ENCODE results near the gene LDB2. TPM values are rescaled to one million over a fixed set of nuclear protein-coding genes. Genes with fewer than 3 reads are reported as not detected.

LDB2 gene
- total RNA-seq, 2 experiments from 2014 or later, result not detected

GRCh38 chr4:16492872-16493271 is 405.6 kb downstream of the LDB2 start:
- DNase-seq, result no peak
- Mint-ChIP-seq H3K4me3 (no peak overlapping the region), H3K36me3 (no peaks in the 10 kb centered on the region), H3K4me1 (ENCODE audit: low read depth) (no peaks in the 10 kb centered on the region), H3K27ac (no peak overlapping the region), H3K27me3 (no peaks in the 10 kb centered on the region), H3K9me3 (peaks cover under 1% of the 10 kb centered on the region)
- POLR2A ChIA-PET, result no interaction called here
- CTCF ChIA-PET, result interaction anchor here (0.6 kb wide), 1 partner anchor 731 kb away, joined by 3 read pairs; no protein-coding TSS in a partner anchor
- intact Hi-C loops (cut with micrococcal nuclease), result no loop called here

DNA sequence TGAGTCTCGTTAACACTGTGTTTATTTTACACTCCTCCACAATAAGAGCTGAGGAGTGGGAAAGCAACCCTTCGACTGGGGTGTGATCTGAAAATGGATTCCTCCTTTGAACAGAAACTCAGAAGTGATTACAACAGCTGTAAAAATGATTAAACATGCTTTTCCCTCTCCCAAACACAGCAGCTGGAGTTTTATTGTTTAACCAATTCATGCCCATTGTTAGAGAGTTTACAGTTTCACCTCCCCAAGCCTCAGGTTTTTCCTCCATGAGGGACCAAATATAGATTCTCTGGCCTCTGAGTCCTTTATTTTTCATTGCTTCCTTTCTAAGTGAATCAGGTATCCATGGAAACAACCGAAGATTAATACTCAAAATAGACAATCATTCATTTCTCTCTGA is 409.2 kb downstream of the LDB2 start:
- no peak overlapping the region for H3K27ac Mint-ChIP-seq
- CTCF ChIA-PET, result no interaction called here
- intact Hi-C loops (cut with micrococcal nuclease), result no loop called here
- H3K27me3 Mint-ChIP-seq, result no peaks in the 10 kb centered on the region
- no peak overlapping the region for H3K4me3 Mint-ChIP-seq
- no peaks in the 10 kb centered on the region for H3K36me3 Mint-ChIP-seq
- no peak for DNase-seq
- no peaks in the 10 kb centered on the region for H3K4me1 Mint-ChIP-seq (ENCODE audit: low read depth)
- H3K9me3 Mint-ChIP-seq, result peaks cover 2% of the 10 kb centered on the region
- POLR2A ChIA-PET, result no interaction called here

GRCh38 chr4:16488084-16488483 is 410.4 kb downstream of the LDB2 start:
- POLR2A ChIA-PET, result no interaction called here
- Mint-ChIP-seq H3K27ac (no peak overlapping the region), H3K4me1 (ENCODE audit: low read depth) (no peaks in the 10 kb centered on the region), H3K36me3 (no peaks in the 10 kb centered on the region), H3K4me3 (no peak overlapping the region), H3K9me3 (peaks cover 2% of the 10 kb centered on the region), H3K27me3 (no peaks in the 10 kb centered on the region)
- intact Hi-C loops (cut with micrococcal nuclease), result no loop called here
- no peak for DNase-seq
- CTCF ChIA-PET, result no interaction called here

DNA sequence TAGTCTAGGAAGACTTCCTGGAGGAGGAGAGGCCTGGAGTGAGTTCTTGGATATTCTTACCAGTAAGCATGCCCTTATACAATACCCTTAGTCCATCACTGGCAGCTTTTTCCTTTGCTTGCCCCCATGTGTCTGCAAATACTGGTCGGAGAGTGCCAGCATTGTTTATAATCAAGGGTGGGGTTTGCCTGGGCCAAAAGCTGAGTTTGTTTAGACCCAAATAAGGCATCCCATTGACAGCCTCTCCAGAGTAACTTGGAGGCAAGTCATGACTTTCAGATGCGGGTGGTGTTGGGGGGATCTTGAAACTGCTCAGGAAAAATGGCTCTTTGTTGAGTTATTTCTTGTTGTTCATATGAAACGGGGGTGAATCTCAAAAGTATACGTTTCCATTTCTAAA is 413.7 kb downstream of the LDB2 start:
- Mint-ChIP-seq H3K36me3 (no peaks in the 10 kb centered on the region), H3K27me3 (no peaks in the 10 kb centered on the region), H3K27ac (no peak overlapping the region), H3K4me1 (ENCODE audit: low read depth) (no peaks in the 10 kb centered on the region), H3K4me3 (no peak overlapping the region), H3K9me3 (peaks cover 2% of the 10 kb centered on the region)
- intact Hi-C loops (cut with micrococcal nuclease), result no loop called here
- CTCF ChIA-PET, result no interaction called here
- no peak for DNase-seq
- POLR2A ChIA-PET, result no interaction called here

DNA sequence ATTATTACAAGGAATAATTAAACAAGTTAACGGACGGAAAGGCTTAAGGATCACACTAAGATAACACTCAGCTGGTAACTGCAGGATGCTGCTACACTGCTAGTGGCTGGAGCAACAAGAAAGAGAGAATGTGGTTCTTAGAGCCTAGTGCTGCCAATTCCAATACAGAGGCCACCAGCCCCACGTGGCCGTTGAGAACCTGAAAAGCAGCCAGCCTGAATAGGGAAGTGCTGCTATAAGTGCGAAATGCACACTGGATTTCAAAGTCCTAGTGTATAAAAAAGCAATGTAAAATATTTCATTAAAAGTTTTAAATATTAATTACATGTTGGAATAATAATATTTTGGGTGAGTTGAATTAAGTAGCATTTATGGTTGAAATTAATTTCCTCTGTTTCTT is 414.9 kb downstream of the LDB2 start:
- ChIA-PET POLR2A (no interaction called here), CTCF (no interaction called here)
- H3K27me3 Mint-ChIP-seq, result no peaks in the 10 kb centered on the region
- H3K9me3 Mint-ChIP-seq, result peaks cover 2% of the 10 kb centered on the region
- H3K36me3 Mint-ChIP-seq, result no peaks in the 10 kb centered on the region
- DNase-seq, result no peak
- intact Hi-C loops (cut with micrococcal nuclease), result no loop called here
- H3K27ac Mint-ChIP-seq, result no peak overlapping the region
- no peak overlapping the region for H3K4me3 Mint-ChIP-seq
- H3K4me1 Mint-ChIP-seq (ENCODE audit: low read depth), result no peaks in the 10 kb centered on the region

DNA sequence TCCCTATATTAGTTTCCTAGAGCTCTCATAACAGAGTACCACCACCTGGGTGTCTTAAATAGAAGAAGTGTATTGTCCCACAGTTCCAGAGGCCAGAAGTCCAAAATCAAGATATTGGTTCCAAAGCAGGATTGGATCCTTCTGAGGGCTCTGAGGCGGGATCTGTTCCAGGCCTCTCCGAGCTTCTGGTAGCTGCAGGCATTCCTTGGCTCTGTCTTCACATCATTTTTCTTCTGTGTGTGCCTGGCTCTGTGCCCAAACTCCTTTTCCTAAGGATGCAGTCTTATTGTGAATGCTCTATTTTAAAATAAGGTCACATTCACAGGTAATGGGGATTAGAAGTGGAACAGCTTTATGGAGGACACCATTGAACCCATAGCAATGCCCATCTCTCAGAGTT is 418.4 kb downstream of the LDB2 start:
- no peak for DNase-seq
- POLR2A ChIA-PET, result no interaction called here
- no peaks in the 10 kb centered on the region for H3K36me3 Mint-ChIP-seq
- intact Hi-C loops (cut with micrococcal nuclease), result no loop called here
- H3K27me3 Mint-ChIP-seq, result no peaks in the 10 kb centered on the region
- no peak overlapping the region for H3K4me3 Mint-ChIP-seq
- no peaks in the 10 kb centered on the region for H3K4me1 Mint-ChIP-seq (ENCODE audit: low read depth)
- peaks cover 3% of the 10 kb centered on the region for H3K9me3 Mint-ChIP-seq
- no peak overlapping the region for H3K27ac Mint-ChIP-seq
- CTCF ChIA-PET, result no interaction called here

DNA sequence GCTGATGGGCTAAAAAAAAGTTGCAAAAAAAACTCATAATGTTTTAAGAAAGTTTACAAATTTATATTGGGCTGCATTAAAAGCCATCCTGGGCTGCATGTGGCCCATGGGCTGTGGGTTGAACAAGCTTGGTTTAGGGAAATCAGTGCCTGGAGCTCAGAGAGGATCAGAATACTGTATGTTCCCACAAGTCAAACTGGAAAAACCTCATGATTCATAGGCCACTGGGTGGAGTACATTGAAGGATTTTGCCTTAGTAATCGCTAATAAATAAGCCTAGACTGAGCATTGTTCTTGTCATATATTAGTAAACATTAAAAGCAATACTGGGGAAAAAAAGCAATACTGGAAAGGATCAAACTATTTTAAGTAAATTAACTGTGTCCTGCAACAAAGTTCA is 425.9 kb downstream of the LDB2 start:
- Mint-ChIP-seq H3K27ac (no peak overlapping the region), H3K9me3 (peaks cover 35% of the 10 kb centered on the region), H3K36me3 (no peaks in the 10 kb centered on the region), H3K27me3 (peaks cover 4% of the 10 kb centered on the region), H3K4me1 (ENCODE audit: low read depth) (no peaks in the 10 kb centered on the region), H3K4me3 (no peak overlapping the region)
- ChIA-PET CTCF (interaction anchor here (0.9 kb wide), 1 partner anchor 182 kb away, joined by 3 read pairs; no protein-coding TSS in a partner anchor), POLR2A (no interaction called here)
- DNase-seq, result no peak
- intact Hi-C loops (cut with micrococcal nuclease), result no loop called here

DNA sequence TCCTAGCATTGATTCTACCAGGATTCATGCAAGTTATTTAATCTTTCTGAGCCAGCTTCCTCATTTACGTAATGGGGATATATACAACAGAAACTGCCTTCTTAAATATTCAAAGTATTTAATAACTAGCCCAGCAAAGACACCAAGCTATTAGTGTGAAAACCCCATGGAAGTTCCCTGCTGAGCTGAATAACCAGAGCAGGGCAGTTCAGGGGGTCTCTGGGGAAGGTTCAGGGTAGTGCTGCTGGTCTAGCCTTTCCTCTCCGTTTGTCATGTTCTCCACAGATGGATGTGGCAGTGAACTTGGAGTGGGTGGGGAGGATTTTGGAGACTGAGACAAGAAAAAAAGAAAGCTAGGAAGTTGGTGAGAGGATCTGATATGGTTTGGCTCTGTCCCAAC is 431.4 kb downstream of the LDB2 start:
- H3K4me3 Mint-ChIP-seq, result no peak overlapping the region
- ChIA-PET CTCF (no interaction called here), POLR2A (no interaction called here)
- no peak overlapping the region for H3K27ac Mint-ChIP-seq
- H3K36me3 Mint-ChIP-seq, result no peaks in the 10 kb centered on the region
- intact Hi-C loops (cut with micrococcal nuclease), result no loop called here
- peaks cover 13% of the 10 kb centered on the region for H3K9me3 Mint-ChIP-seq
- no peaks in the 10 kb centered on the region for H3K4me1 Mint-ChIP-seq (ENCODE audit: low read depth)
- H3K27me3 Mint-ChIP-seq, result peaks cover 5% of the 10 kb centered on the region
- no peak for DNase-seq

DNA sequence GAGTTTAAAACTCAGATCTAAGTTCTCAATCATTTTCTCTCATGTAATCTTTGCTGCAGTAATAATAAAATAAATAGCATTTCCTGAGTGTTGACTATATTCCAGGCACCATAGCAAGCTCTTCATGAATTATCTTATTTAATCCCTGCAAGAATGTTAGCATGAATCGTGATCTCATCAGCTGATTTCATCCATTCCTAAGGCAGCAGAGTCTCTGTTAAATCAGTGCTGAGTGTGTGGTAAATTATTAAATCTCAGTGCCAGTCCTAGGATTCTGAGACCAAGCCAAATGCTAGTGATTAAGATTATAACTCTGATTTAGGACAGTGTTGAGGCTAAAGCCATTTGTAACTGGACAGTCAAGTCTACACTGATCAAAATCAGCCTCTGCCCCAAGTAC is 431.9 kb downstream of the LDB2 start:
- POLR2A ChIA-PET, result no interaction called here
- H3K27ac Mint-ChIP-seq, result no peak overlapping the region

GRCh38 chr4:16464651-16465050 is 433.8 kb downstream of the LDB2 start:
- intact Hi-C loops (cut with micrococcal nuclease), result no loop called here
- H3K9me3 Mint-ChIP-seq, result peaks cover 5% of the 10 kb centered on the region
- ChIA-PET CTCF (no interaction called here), POLR2A (no interaction called here)
- H3K27me3 Mint-ChIP-seq, result peaks cover 7% of the 10 kb centered on the region
- DNase-seq, result no peak
- H3K36me3 Mint-ChIP-seq, result no peaks in the 10 kb centered on the region
- H3K4me1 Mint-ChIP-seq (ENCODE audit: low read depth), result no peaks in the 10 kb centered on the region
- no peak overlapping the region for H3K27ac Mint-ChIP-seq
- H3K4me3 Mint-ChIP-seq, result no peak overlapping the region

More for the DNA sequence above, 431.9 kb downstream of the LDB2 start:
- H3K4me3 Mint-ChIP-seq, result no peak overlapping the region
- H3K4me1 Mint-ChIP-seq (ENCODE audit: low read depth), result no peaks in the 10 kb centered on the region
- H3K27me3 Mint-ChIP-seq, result peaks cover 5% of the 10 kb centered on the region
- CTCF ChIA-PET, result no interaction called here
- no peak for DNase-seq
- intact Hi-C loops (cut with micrococcal nuclease), result no loop called here
- H3K36me3 Mint-ChIP-seq, result no peaks in the 10 kb centered on the region
- H3K9me3 Mint-ChIP-seq, result peaks cover 8% of the 10 kb centered on the region

GRCh38 chr4:16462656-16463055 is 435.8 kb downstream of the LDB2 start:
- ChIA-PET CTCF (no interaction called here), POLR2A (no interaction called here)
- intact Hi-C loops (cut with micrococcal nuclease), result no loop called here
- Mint-ChIP-seq H3K27ac (no peak overlapping the region), H3K4me3 (no peak overlapping the region), H3K4me1 (ENCODE audit: low read depth) (no peaks in the 10 kb centered on the region), H3K36me3 (no peaks in the 10 kb centered on the region), H3K27me3 (peaks cover 4% of the 10 kb centered on the region), H3K9me3 (no peaks in the 10 kb centered on the region)
- no peak for DNase-seq

DNA sequence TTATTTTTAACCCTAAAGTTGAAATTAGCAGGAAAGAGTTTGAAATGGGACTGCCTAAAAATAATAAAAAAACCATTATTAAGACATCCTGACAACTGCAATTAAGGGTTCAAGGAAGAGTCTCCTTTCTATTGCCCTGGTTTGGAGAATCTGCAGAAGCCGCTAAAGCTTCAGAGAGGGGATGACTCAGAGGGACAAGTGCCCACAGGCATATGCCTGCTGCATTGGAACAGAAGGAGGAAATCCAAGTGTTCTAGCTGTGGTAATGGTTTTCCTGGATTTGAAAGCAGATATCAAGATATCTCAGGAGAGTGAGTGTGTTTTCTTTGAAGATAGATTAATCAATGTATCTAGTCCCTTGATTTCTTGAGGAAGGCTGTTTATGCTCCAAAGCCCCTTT is 437.1 kb downstream of the LDB2 start:
- no peak overlapping the region for H3K27ac Mint-ChIP-seq
- intact Hi-C loops (cut with micrococcal nuclease), result no loop called here

DNA sequence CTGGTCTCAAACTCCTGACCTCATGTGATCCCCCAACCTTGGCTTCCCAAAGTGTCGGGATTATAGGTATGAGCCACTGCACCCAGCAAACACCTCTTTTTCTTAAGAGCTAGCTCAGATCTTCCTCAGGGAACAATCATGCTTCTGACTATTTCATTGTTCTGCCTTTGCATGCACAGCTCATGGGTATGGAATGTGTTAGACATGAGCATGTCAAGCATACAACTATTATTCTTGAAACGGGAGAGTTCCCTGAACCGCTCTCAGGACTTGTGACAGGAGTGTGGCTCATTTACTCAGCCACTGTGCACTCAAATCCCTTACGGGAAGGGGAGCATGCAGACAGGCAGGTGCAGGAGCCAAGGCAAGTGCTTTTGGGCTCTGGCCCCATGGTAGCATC is 440.5 kb downstream of the LDB2 start:
- DNase-seq, result no peak
- no peaks in the 10 kb centered on the region for H3K36me3 Mint-ChIP-seq
- ChIA-PET CTCF (no interaction called here), POLR2A (no interaction called here)
- H3K27me3 Mint-ChIP-seq, result peaks cover 2% of the 10 kb centered on the region
- H3K9me3 Mint-ChIP-seq, result no peaks in the 10 kb centered on the region
- H3K4me3 Mint-ChIP-seq, result no peak overlapping the region
- intact Hi-C loops (cut with micrococcal nuclease), result no loop called here
- no peak overlapping the region for H3K27ac Mint-ChIP-seq
- H3K4me1 Mint-ChIP-seq (ENCODE audit: low read depth), result no peaks in the 10 kb centered on the region

More for the DNA sequence above, 437.1 kb downstream of the LDB2 start:
- ChIA-PET POLR2A (no interaction called here), CTCF (no interaction called here)
- no peaks in the 10 kb centered on the region for H3K4me1 Mint-ChIP-seq (ENCODE audit: low read depth)
- H3K27me3 Mint-ChIP-seq, result peaks cover 4% of the 10 kb centered on the region
- H3K36me3 Mint-ChIP-seq, result no peaks in the 10 kb centered on the region
- H3K4me3 Mint-ChIP-seq, result no peak overlapping the region
- no peak for DNase-seq
- H3K9me3 Mint-ChIP-seq, result no peaks in the 10 kb centered on the region

Measured in activated CD4-positive, alpha-beta memory T cell treated with anti-CD3 and anti-CD28 coated beads for 36 hours (primary cell).